DMS79 (cell line): ENCODE measurements around the gene TSPAN16.
A peak's percentile ranks its signal among the peaks of the same experiment; 100 is the strongest.
"Not testable (repeated sequence)": the region's sequence is repeated elsewhere in the genome, so short reads cannot be mapped to it uniquely, and the experiment has no call there.

ENCODE experiments used
- DNase-seq: peaks from one replicate; lab custom pipeline; 2025; lab: John Stamatoyannopoulos, UW

TSPAN16 gene

GRCh38 chr19:11320278-11320995 is 24.5 kb downstream of the TSPAN16 start:
- not testable (repeated sequence) for DNase-seq

- no peak for DNase-seq
Observed at GRCh38 chr19:11321191-11322126, 25.5 kb downstream of the TSPAN16 start.

GRCh38 chr19:11322269-11323024 is 26.5 kb downstream of the TSPAN16 start:
- DNase-seq: no peak

- no peak for DNase-seq
Observed at GRCh38 chr19:11323601-11324078, 27.7 kb downstream of the TSPAN16 start.

- DNase-seq: peak; percentile 92
Observed at GRCh38 chr19:11324079-11324661, 28.2 kb downstream of the TSPAN16 start.

- no peak for DNase-seq
Observed at GRCh38 chr19:11324748-11325389, 28.9 kb downstream of the TSPAN16 start.

- DNase-seq: no peak
Observed at GRCh38 chr19:11325544-11325943, 29.6 kb downstream of the TSPAN16 start.

GRCh38 chr19:11330127-11330526 is 34.2 kb downstream of the TSPAN16 start:
- DNase-seq: no peak

- DNase-seq: no peak
Observed at GRCh38 chr19:11331502-11331901, 35.5 kb downstream of the TSPAN16 start.

- DNase-seq: no peak
Observed at GRCh38 chr19:11332822-11333221, 36.9 kb downstream of the TSPAN16 start.

- not testable (repeated sequence) for DNase-seq
Observed at GRCh38 chr19:11333838-11334237, 37.9 kb downstream of the TSPAN16 start.

GRCh38 chr19:11335449-11336146 is 39.6 kb downstream of the TSPAN16 start:
- no peak for DNase-seq

- no peak for DNase-seq
Observed at GRCh38 chr19:11337080-11337479, 41.1 kb downstream of the TSPAN16 start.

- no peak for DNase-seq
Observed at GRCh38 chr19:11338121-11338520, 42.2 kb downstream of the TSPAN16 start.

- no peak for DNase-seq
Observed at GRCh38 chr19:11338569-11339253, 42.8 kb downstream of the TSPAN16 start.

GRCh38 chr19:11339254-11340098 is 43.5 kb downstream of the TSPAN16 start, which contains the start of gene RAB3D:
Gene RAB3D (minus strand): TSS chr19:11339657. CDS start chr19:11337399, 2,258 bp downstream.
- peak; percentile 83 for DNase-seq

GRCh38 chr19:11340099-11340467 is 44.1 kb downstream of the TSPAN16 start:
- not testable (repeated sequence) for DNase-seq

GRCh38 chr19:11342429-11342828 is 46.5 kb downstream of the TSPAN16 start:
- DNase-seq: no peak
